Fibroblast of skin of back (primary cell): ENCODE results near the gene ZCCHC14.

Experiments
- DNase-seq: peaks from one replicate; pipeline ENCODE4 v3.0.0-alpha.2; 2013

Gene ZCCHC14

GRCh38 chr16:87359121-87359520 is 133.7 kb downstream of the ZCCHC14 start:
- DNase-seq = no peak

GRCh38 chr16:87358696-87359095 is 134.1 kb downstream of the ZCCHC14 start:
- no peak for DNase-seq

- no peak for DNase-seq
These were observed 134.6 kb downstream of the ZCCHC14 start for GRCh38 chr16:87358250-87358649.

GRCh38 chr16:87356491-87356853 is 136.4 kb downstream of the ZCCHC14 start:
- DNase-seq = no peak
